K562 (cell line): ENCODE results near the gene HSPB1. TPM values are rescaled to one million over a fixed set of nuclear protein-coding genes. Genes with fewer than 3 reads are reported as not detected.

ENCODE experiments used
- CHCHD3 ChIP-seq: fragments of 250-450 bp; sonication (Bioruptor Pico); IDR thresholded peaks from 2 replicates; pipeline ENCODE4 v2.1.2; 2022; ENCODE audit warnings: mild to moderate bottlenecking
- CHD1 ChIP-seq: fragments of 200-600 bp; sonication (generic); IDR thresholded peaks from one replicate; pipeline ENCODE4 v1.6.1; 2012; ENCODE audit warnings: mild to moderate bottlenecking, moderate library complexity, low read length, inconsistent platforms
- EHMT2 ChIP-seq: fragments of 450-650 bp; IDR thresholded peaks from 2 replicates; pipeline ENCODE4 v1.6.1; 2018; ENCODE audit warnings: antibody characterized with exemption
- EP300 ChIP-seq: IDR thresholded peaks from 2 replicates; pipeline ENCODE4 v1.6.1; 2012; ENCODE audit warnings: low read length, improper control_type of control experiment
- MIER1 ChIP-seq: fragments of 450-650 bp; IDR thresholded peaks from 2 replicates; pipeline ENCODE4 v1.6.1; 2016; ENCODE audit warnings: antibody characterized with exemption, mild to moderate bottlenecking, low read depth
- MYC ChIP-seq, 2 experiments: fragments of 250-450 bp in 1 of 2; sonication (Bioruptor Pico) in 1 of 2; IDR thresholded peaks; 2 replicates each; pipeline versions ENCODE4 v1.5.1 to v1.6.1; 2012 to 2021; ENCODE audit warnings: low read depth in 2 of 2, borderline replicate concordance in 1 of 2, improper control_type of control experiment in 1 of 2, low read length in 1 of 2, mild to moderate bottlenecking in 1 of 2, moderate library complexity in 1 of 2
- RBM22 ChIP-seq: fragments of 200-400 bp; formaldehyde crosslinking; IDR thresholded peaks from 2 replicates; pipeline ENCODE4 v1.6.1; 2018; ENCODE audit warnings: low read length, low read depth; ENCODE audit not compliant: poor library complexity, severe bottlenecking
- ZC3H4 ChIP-seq: sonication (generic); formaldehyde crosslinking; IDR thresholded peaks from 2 replicates; pipeline ENCODE4 v1.9.0; 2021; ENCODE audit warnings: missing genetic modification reagents, borderline replicate concordance
- polyA plus RNA-seq, 8 experiments: library from polyadenylated mRNA; depleted of rRNA in 4 of 8; stranded (reverse) in 5 of 8; unstranded in 3 of 8; fragments of >200 nt; fragmentation: Nextera tagmentation in 2 of 8; fragmentation: Illumina TruSeq in 1 of 8; extraction: Ambion mirVana in 2 of 8; extraction: Trizol in 1 of 8; gene quantifications; 2 replicates each; pipeline versions ENCODE4 v1.2.1 to v1.2.3, GENCODE V29; 2011 to 2014; ENCODE audit warnings: inconsistent platforms in 1 of 8, missing spikeins in 1 of 8
- total RNA-seq, 7 experiments: library from RNA; depleted of rRNA in 6 of 7; stranded (reverse); fragments of >200 nt in 6 of 7; fragmentation: Illumina TruSeq in 2 of 7; extraction: Trizol in 2 of 7; gene quantifications; 2 replicates each; pipeline versions ENCODE4 v1.2.1 to v1.2.3, GENCODE V29; 2011 to 2021; ENCODE audit warnings: low replicate concordance in 1 of 7
- TF ChIP-seq, protein P1 (sequence below): sonication (generic); formaldehyde crosslinking; IDR thresholded peaks from 2 replicates; pipeline ENCODE4 v1.8.1; 2022; ENCODE audit warnings: missing genetic modification reagents
- TF ChIP-seq, protein P2 (sequence below): fragments of 250-450 bp; sonication (Bioruptor Pico); IDR thresholded peaks from 2 replicates; pipeline ENCODE4 v1.5.1; 2021; ENCODE audit warnings: mild to moderate bottlenecking
- TF ChIP-seq, protein P3 (sequence below): fragments of 250-450 bp; sonication (Bioruptor Pico); IDR thresholded peaks from 2 replicates; pipeline ENCODE4 v1.8.0; 2022; ENCODE audit warnings: inconsistent platforms, mild to moderate bottlenecking, moderate library complexity, borderline replicate concordance
- TF ChIP-seq, protein P4 (sequence below): fragments of 250-450 bp; sonication (Bioruptor Pico); IDR thresholded peaks from 2 replicates; pipeline ENCODE4 v1.4.0; 2020
- TF ChIP-seq, protein P5 (sequence below): fragments of 250-450 bp; sonication (Bioruptor Pico); IDR thresholded peaks from 2 replicates; pipeline ENCODE4 v1.4.0; 2020

HSPB1 gene
- total and polyA plus RNA-seq, 9 of the 15 experiments (the other 6 are each of a cell fraction or from before 2014, with no cell fraction given): 27.1 to 522 (median 138) TPM

DNA sequence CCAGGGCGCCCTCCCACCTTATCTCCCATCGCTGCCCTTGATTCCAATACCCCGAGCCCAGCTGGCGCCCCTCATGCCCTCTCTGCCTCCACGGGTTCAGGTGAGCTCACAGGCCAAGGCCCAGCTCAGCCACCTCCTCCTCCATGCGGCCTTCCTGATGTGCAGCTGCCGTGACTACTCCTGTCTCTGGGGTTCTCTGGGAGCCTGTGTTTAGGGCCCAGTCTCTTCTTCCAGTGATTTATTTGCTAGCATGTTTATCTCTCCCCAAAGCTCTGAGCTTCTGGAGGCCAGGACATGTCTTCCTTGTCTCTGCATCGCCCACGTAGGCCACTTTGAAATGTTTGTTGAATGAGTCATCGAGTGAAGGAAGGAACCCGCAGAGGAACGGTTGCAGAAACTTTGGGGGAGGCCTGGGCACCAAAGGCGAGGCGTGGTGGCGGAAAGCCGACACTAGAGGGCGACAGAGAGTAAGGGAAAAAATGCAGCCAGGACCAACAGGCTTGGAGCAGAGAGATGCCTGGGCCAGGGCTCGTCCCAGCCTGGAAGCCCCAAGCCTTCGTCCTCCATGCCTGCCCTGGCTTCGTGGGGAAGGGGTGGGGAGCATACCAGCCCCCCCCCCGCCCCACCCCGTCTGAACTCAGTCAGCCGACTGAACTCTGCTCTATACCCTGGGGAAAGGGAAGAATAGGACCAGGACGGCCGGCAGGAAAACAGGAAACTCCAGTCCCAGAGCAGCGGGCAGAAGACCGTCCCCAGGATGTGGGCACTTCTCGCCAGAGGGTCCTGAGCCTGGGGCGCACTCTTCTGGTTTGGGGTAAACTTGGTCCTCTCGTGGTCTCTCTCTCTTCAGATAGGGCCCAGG lies 10.9 kb upstream of the HSPB1 start (continued):
- TF ChIP-seq RBM22: no peak
- no peak for TF ChIP-seq CHD1
- TF ChIP-seq ZC3H4 (CRISPR knock-in tag): no peak
- 0 out of 2 replicates have a peak, but pooled peaks have one; percentile 13 for TF ChIP-seq EHMT2
- no peak for TF ChIP-seq MIER1
- TF ChIP-seq, protein P1, sequence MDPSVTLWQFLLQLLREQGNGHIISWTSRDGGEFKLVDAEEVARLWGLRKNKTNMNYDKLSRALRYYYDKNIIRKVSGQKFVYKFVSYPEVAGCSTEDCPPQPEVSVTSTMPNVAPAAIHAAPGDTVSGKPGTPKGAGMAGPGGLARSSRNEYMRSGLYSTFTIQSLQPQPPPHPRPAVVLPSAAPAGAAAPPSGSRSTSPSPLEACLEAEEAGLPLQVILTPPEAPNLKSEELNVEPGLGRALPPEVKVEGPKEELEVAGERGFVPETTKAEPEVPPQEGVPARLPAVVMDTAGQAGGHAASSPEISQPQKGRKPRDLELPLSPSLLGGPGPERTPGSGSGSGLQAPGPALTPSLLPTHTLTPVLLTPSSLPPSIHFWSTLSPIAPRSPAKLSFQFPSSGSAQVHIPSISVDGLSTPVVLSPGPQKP: no peak
- TF ChIP-seq, protein P2, sequence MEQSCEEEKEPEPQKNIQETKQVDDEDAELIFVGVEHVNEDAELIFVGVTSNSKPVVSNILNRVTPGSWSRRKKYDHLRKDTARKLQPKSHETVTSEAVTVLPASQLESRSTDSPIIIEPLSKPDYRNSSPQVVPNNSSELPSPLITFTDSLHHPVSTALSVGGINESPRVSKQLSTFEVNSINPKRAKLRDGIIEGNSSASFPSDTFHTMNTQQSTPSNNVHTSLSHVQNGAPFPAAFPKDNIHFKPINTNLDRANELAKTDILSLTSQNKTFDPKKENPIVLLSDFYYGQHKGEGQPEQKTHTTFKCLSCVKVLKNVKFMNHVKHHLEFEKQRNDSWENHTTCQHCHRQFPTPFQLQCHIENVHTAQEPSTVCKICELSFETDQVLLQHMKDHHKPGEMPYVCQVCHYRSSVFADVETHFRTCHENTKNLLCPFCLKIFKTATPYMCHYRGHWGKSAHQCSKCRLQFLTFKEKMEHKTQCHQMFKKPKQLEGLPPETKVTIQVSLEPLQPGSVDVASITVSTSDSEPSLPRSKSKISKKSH (CRISPR knock-in tag): no peak
- TF ChIP-seq, protein P3, sequence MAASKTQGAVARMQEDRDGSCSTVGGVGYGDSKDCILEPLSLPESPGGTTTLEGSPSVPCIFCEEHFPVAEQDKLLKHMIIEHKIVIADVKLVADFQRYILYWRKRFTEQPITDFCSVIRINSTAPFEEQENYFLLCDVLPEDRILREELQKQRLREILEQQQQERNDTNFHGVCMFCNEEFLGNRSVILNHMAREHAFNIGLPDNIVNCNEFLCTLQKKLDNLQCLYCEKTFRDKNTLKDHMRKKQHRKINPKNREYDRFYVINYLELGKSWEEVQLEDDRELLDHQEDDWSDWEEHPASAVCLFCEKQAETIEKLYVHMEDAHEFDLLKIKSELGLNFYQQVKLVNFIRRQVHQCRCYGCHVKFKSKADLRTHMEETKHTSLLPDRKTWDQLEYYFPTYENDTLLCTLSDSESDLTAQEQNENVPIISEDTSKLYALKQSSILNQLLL (CRISPR knock-in tag): no peak
- TF ChIP-seq EP300: peak; percentile 89
- peak; percentile 71 for TF ChIP-seq MYC (IDR thresholded peaks at IDR 0.05; ENCODE audit: low read depth, low read length)
- TF ChIP-seq MYC (CRISPR knock-in tag; IDR thresholded peaks at IDR 0.05; ENCODE audit: borderline replicate concordance, low read depth): no peak
- TF ChIP-seq, protein P4, sequence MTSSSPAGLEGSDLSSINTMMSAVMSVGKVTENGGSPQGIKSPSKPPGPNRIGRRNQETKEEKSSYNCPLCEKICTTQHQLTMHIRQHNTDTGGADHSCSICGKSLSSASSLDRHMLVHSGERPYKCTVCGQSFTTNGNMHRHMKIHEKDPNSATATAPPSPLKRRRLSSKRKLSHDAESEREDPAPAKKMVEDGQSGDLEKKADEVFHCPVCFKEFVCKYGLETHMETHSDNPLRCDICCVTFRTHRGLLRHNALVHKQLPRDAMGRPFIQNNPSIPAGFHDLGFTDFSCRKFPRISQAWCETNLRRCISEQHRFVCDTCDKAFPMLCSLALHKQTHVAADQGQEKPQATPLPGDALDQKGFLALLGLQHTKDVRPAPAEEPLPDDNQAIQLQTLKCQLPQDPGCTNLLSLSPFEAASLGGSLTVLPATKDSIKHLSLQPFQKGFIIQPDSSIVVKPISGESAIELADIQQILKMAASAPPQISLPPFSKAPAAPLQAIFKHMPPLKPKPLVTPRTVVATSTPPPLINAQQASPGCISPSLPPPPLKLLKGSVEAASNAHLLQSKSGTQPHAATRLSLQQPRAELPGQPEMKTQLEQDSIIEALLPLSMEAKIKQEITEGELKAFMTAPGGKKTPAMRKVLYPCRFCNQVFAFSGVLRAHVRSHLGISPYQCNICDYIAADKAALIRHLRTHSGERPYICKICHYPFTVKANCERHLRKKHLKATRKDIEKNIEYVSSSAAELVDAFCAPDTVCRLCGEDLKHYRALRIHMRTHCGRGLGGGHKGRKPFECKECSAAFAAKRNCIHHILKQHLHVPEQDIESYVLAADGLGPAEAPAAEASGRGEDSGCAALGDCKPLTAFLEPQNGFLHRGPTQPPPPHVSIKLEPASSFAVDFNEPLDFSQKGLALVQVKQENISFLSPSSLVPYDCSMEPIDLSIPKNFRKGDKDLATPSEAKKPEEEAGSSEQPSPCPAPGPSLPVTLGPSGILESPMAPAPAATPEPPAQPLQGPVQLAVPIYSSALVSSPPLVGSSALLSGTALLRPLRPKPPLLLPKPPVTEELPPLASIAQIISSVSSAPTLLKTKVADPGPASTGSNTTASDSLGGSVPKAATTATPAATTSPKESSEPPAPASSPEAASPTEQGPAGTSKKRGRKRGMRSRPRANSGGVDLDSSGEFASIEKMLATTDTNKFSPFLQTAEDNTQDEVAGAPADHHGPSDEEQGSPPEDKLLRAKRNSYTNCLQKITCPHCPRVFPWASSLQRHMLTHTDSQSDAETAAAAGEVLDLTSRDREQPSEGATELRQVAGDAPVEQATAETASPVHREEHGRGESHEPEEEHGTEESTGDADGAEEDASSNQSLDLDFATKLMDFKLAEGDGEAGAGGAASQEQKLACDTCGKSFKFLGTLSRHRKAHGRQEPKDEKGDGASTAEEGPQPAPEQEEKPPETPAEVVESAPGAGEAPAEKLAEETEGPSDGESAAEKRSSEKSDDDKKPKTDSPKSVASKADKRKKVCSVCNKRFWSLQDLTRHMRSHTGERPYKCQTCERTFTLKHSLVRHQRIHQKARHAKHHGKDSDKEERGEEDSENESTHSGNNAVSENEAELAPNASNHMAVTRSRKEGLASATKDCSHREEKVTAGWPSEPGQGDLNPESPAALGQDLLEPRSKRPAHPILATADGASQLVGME (CRISPR knock-in tag): 0 out of 2 replicates have a peak, but pooled peaks have one; percentile 27
- TF ChIP-seq, protein P5, sequence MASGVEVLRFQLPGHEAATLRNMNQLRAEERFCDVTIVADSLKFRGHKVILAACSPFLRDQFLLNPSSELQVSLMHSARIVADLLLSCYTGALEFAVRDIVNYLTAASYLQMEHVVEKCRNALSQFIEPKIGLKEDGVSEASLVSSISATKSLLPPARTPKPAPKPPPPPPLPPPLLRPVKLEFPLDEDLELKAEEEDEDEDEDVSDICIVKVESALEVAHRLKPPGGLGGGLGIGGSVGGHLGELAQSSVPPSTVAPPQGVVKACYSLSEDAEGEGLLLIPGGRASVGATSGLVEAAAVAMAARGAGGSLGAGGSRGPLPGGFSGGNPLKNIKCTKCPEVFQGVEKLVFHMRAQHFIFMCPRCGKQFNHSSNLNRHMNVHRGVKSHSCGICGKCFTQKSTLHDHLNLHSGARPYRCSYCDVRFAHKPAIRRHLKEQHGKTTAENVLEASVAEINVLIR (CRISPR knock-in tag): no peak
- TF ChIP-seq CHCHD3 (CRISPR knock-in tag): no peak
